Lower leg skin (tissue), 4 donors: Measurements from ENCODE around the gene FOSL1. TPM values are rescaled to one million over a fixed set of nuclear protein-coding genes. Genes with fewer than 3 reads are reported as not detected.

ENCODE experiments used
- DNase-seq, 2 donors: peaks; one replicate each; pipeline ENCODE4 v3.0.0-alpha.2; 2019; ENCODE audit warnings: low spot score in 2 of 2
- H3K4me3 ChIP-seq: fragments of 200-600 bp; sonication (generic); 2 replicates; pipeline ENCODE4 v1.5.1; 2017; ENCODE audit warnings: mild to moderate bottlenecking, low read depth; ENCODE audit not compliant: poor library complexity, severe bottlenecking
- CTCF ChIP-seq, 3 donors: fragments of 450-650 bp; IDR thresholded peaks; one replicate each; pipeline ENCODE4 v1.5.1; 2016; ENCODE audit warnings: antibody characterized with exemption in 3 of 3, mild to moderate bottlenecking in 3 of 3, moderate library complexity in 2 of 3
- POLR2A ChIP-seq, 2 donors: fragments of 450-650 bp; IDR thresholded peaks; one replicate each; pipeline ENCODE4 v1.6.1; 2016 to 2017; ENCODE audit warnings: antibody characterized with exemption in 2 of 2, mild to moderate bottlenecking in 1 of 2, moderate library complexity in 1 of 2
- WGBS, 2 donors: methylation state at CpG; one replicate each; pipeline ENCODE4 v1.1.5; 2018; 5-methylcytosine and 5-hydroxymethylcytosine counted together
- intact Hi-C: fragments of 100-400 bp; cut with DNase I; formaldehyde crosslinking; loops from one replicate; pipeline ENCODE4 v1.15.0; 2023; ENCODE audit warnings: low total_unique reads
- total RNA-seq, 4 donors: library from RNA; depleted of rRNA; stranded (reverse); fragments of >200 nt; gene quantifications; one replicate each; pipeline ENCODE4 v1.1.0, GENCODE V29; 2016

The FOSL1 gene
- total RNA-seq, 4 donors from 2014 or later = 2.4 to 7.5 (median 5.3) TPM

- DNase-seq = no peak
- TF ChIP-seq POLR2A (IDR thresholded peaks at IDR 0.05) (no peak), CTCF (IDR thresholded peaks at IDR 0.05) (no peak)
- no peak overlapping the region for H3K4me3 ChIP-seq
- 73 to 76% methylated on average over 8 of the region's 8 CpGs for WGBS, 2 donors
- intact Hi-C loops = no loop called here
These were observed 3.5 kb upstream of the FOSL1 start for GRCh38 chr11:65903715-65904114.

GRCh38 chr11:65903068-65903481, 2.9 kb upstream of the FOSL1 start:
- intact Hi-C loops = no loop called here
- WGBS, 2 donors = 23 to 27% methylated on average over 5 of the region's 5 CpGs
- no peak overlapping the region for H3K4me3 ChIP-seq
- no peak for DNase-seq
- TF ChIP-seq POLR2A (IDR thresholded peaks at IDR 0.05) (no peak), CTCF (IDR thresholded peaks at IDR 0.05) (no peak)

- intact Hi-C loops = no loop called here
- H3K4me3 ChIP-seq = no peak overlapping the region
- TF ChIP-seq POLR2A (IDR thresholded peaks at IDR 0.05) (no peak), CTCF (IDR thresholded peaks at IDR 0.05) (no peak)
- 79 to 82% methylated on average over 11 of the region's 11 CpGs for WGBS, 2 donors
- no peak for DNase-seq
These were observed 652 bp upstream of the FOSL1 start for GRCh38 chr11:65900899-65901180.

GRCh38 chr11:65899356-65900124, 648 bp downstream of the FOSL1 start:
- peak in 1 of 2 donors; percentile 95 for DNase-seq

GRCh38 chr11:65898656-65899355, 1.4 kb downstream of the FOSL1 start:
- 28 to 77% methylated on average over 8 to 23 of the region's 28 CpGs for WGBS, 2 donors
- intact Hi-C loops = no loop called here
- H3K4me3 ChIP-seq = no peak overlapping the region
- DNase-seq = no peak
- no peak for TF ChIP-seq POLR2A (IDR thresholded peaks at IDR 0.05)
- no peak for TF ChIP-seq CTCF (IDR thresholded peaks at IDR 0.05)

More at GRCh38 chr11:65899356-65900124, 648 bp downstream of the FOSL1 start:
- TF ChIP-seq CTCF (IDR thresholded peaks at IDR 0.05) (no peak), POLR2A (IDR thresholded peaks at IDR 0.05) (no peak)
- 2 to 5% methylated on average over 23 to 47 of the region's 78 CpGs for WGBS, 2 donors
- peak overlapping the region; percentile 26 for H3K4me3 ChIP-seq
- intact Hi-C loops = no loop called here
